A549 (cell line): Measurements from ENCODE around the gene TREML1.

Source experiments
- ELK1 ChIP-seq: fragments of 150-350 bp; IDR thresholded peaks from 2 replicates; pipeline ENCODE4 v1.6.1; 2014; ENCODE audit warnings: low read depth, mild to moderate bottlenecking, low read length
- HMGXB4 ChIP-seq: fragments of 250-450 bp; sonication (Bioruptor Pico); IDR thresholded peaks from 2 replicates; pipeline ENCODE4 v1.5.0; 2021; ENCODE audit warnings: mild to moderate bottlenecking, moderate library complexity, borderline replicate concordance
- MAZ ChIP-seq: fragments of 150-350 bp; IDR thresholded peaks from 2 replicates; pipeline ENCODE4 v1.6.1; 2014; ENCODE audit warnings: antibody characterized with exemption, low read depth, low read length, borderline replicate concordance
- POLR2A ChIP-seq: IDR thresholded peaks from 2 replicates; pipeline ENCODE4 v1.6.1; 2012; ENCODE audit warnings: mild to moderate bottlenecking, low read length

GRCh38 chr6:41135062-41135832, 18.9 kb downstream of the TREML1 start:
- TF ChIP-seq MAZ, result no peak
- TF ChIP-seq ELK1, result no peak
- TF ChIP-seq POLR2A, result no peak
- TF ChIP-seq HMGXB4 (CRISPR knock-in tag), result no peak
